22Rv1 (cell line): ENCODE results near the gene ASTN2.

ENCODE experiments used
- H3K27ac ChIP-seq: fragments of 450-650 bp; 2 replicates; pipeline ENCODE4 v1.5.1; 2017
- CTCF ChIP-seq: fragments of 450-650 bp; IDR thresholded peaks from 2 replicates; pipeline ENCODE4 v1.5.1; 2017; ENCODE audit warnings: mild to moderate bottlenecking
- ZFX ChIP-seq: fragments of 450-650 bp; IDR thresholded peaks from 2 replicates; pipeline ENCODE4 v1.6.1; 2017; ENCODE audit warnings: antibody characterized with exemption, borderline replicate concordance

Gene ASTN2

GRCh38 chr9:116390303-116391228 is 1024.3 kb downstream of the ASTN2 start:
- no peak for TF ChIP-seq CTCF
- TF ChIP-seq ZFX: no peak
- no peak overlapping the region for H3K27ac ChIP-seq

GRCh38 chr9:116389541-116390302 is 1025.1 kb downstream of the ASTN2 start:
- H3K27ac ChIP-seq: no peak overlapping the region
- no peak for TF ChIP-seq CTCF
- TF ChIP-seq ZFX: no peak

GRCh38 chr9:116387934-116388698 is 1026.7 kb downstream of the ASTN2 start:
- TF ChIP-seq CTCF (no peak), ZFX (no peak)
- H3K27ac ChIP-seq: no peak overlapping the region

GRCh38 chr9:116383936-116384335 is 1030.9 kb downstream of the ASTN2 start:
- no peak overlapping the region for H3K27ac ChIP-seq
- TF ChIP-seq CTCF: no peak
- TF ChIP-seq ZFX: no peak

- TF ChIP-seq CTCF (no peak), ZFX (no peak)
- H3K27ac ChIP-seq: no peak overlapping the region
These were observed 1031.7 kb downstream of the ASTN2 start for GRCh38 chr9:116383133-116383532.

- TF ChIP-seq CTCF (no peak), ZFX (no peak)
- H3K27ac ChIP-seq: no peak overlapping the region
These were observed 1032.8 kb downstream of the ASTN2 start for GRCh38 chr9:116382053-116382452.
